Right lobe of liver (tissue), 6 donors: ENCODE data around the gene TSPAN4. TPM values are rescaled to one million over a fixed set of nuclear protein-coding genes. Genes with fewer than 3 reads are reported as not detected.

Source experiments
- ATAC-seq, 4 donors: fragments of 200-7000 bp; cut with Tn5 transposase; one replicate each; pipeline ENCODE4 v1.9.1; 2020; ENCODE audit warnings: mild to moderate bottlenecking in 4 of 4, moderate library complexity in 4 of 4
- DNase-seq, 3 donors: peaks; one replicate each; pipeline ENCODE4 v3.0.0-alpha.2; 2020
- H3K27ac ChIP-seq, 3 donors: fragments of 200-600 bp; one replicate each; pipeline ENCODE4 v1.8.0; 2022
- H3K27me3 ChIP-seq, 2 donors: fragments of 200-600 bp; one replicate each; pipeline ENCODE4 v1.8.0; 2022
- H3K36me3 ChIP-seq, 4 donors: fragments of 200-600 bp; sonication (generic) in 1 of 4; one replicate each; pipeline versions ENCODE4 v1.5.1 to v1.8.0; 2017 to 2022; ENCODE audit warnings: control low read depth in 1 of 4
- H3K4me1 ChIP-seq, 4 donors: fragments of 200-600 bp; sonication (generic) in 1 of 4; one replicate each; pipeline versions ENCODE4 v1.5.1 to v1.8.0; 2017 to 2022; ENCODE audit warnings: control low read depth in 1 of 4
- H3K4me3 ChIP-seq, 3 donors: fragments of 200-600 bp; one replicate each; pipeline ENCODE4 v1.8.0; 2022
- H3K9me3 ChIP-seq, 4 donors: fragments of 200-600 bp; sonication (generic) in 1 of 4; one replicate each; pipeline versions ENCODE4 v1.5.1 to v1.8.0; 2017 to 2022; ENCODE audit warnings: control low read depth in 1 of 4
- CTCF ChIP-seq, 4 donors: fragments of 200-600 bp in 3 of 4; fragments of 450-650 bp in 1 of 4; IDR thresholded peaks; one replicate each; pipeline versions ENCODE4 v1.5.1 to v1.8.0; 2016 to 2022; ENCODE audit warnings: antibody characterized with exemption in 4 of 4, mild to moderate bottlenecking in 2 of 4
- POLR2A ChIP-seq: fragments of 450-650 bp; IDR thresholded peaks from one replicate; pipeline ENCODE4 v1.6.1; 2017; ENCODE audit warnings: antibody characterized with exemption, mild to moderate bottlenecking
- WGBS: methylation state at CpG from one replicate; pipeline ENCODE4 v1.1.6; 2018; ENCODE audit warnings: low coverage, low lambda C conversion rate; ENCODE audit not compliant: insufficient coverage; ENCODE audit errors: missing lambda C conversion rate; 5-methylcytosine and 5-hydroxymethylcytosine counted together
- intact Hi-C, 2 donors: fragments of 100-400 bp; cut with DNase I; formaldehyde crosslinking; loops; one replicate each; pipeline versions ENCODE4 v1.11.2 to v1.14.1; 2022
- total RNA-seq, 6 experiments: library from RNA; depleted of rRNA in 2 of 6; stranded (reverse); fragments of >200 nt in 2 of 6; fragmentation: NEBNext Ultra II Directional in 3 of 6; extraction: Animal tissue kit (Norgen Biotek cat#: 25700) in 3 of 6; gene quantifications; one replicate each; pipeline versions ENCODE4 v1.1.0 to v1.2.4, GENCODE V29; 2016 to 2023
- donor health status: DM: no; HTN: yes; CAD: no.
- donor health status: DM: no; HTN: no; CAD: no.
- donor health status: DM: no; HTN: no; CAD: no.
- donor health status: DM: no; HTN: yes; CAD: no.
- donor health status: DM: no; HTN: yes; CAD: no.

The TSPAN4 gene
- total RNA-seq, 6 experiments from 2014 or later: 14.9 to 80.6 (median 30.5) TPM

DNA sequence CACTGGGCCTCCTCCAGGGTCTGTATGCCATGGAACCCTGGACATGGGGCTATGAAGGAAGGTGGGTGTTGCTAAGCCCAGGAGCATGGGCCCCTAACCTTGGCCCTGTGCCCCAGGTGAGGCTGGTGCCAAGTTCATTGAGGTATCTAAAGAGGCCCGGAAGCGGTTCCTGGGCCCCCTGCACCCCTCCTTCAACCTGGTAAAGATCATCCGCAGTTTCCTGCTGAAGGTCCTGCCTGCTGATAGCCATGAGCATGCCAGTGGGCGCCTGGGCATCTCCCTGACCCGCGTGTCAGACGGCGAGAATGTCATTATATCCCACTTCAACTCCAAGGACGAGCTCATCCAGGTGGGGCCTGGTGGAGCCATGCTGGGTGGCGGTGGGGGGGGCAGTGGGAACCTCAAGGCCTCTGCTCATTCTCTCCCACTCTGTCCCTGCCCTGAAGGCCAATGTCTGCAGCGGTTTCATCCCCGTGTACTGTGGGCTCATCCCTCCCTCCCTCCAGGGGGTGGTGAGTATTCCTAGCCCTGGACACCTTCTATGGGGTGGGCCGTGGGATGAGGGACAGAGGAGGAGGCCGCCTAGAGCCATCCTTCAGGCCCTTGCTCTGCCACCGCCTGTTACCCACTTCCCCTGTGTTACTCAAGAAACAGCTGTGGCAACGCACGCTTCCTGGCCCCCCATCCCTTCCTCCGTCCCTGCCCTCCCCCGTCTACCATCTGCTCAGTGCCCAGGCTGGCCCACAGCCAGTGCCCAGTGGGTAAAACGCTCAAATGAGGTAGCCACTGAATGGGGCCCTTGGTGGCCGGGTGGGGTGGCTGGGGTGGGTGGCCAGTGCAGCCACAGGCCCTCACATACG lies 20.9 kb upstream of the TSPAN4 start:
- H3K9me3 ChIP-seq: no peaks in the 10 kb centered on the region
- 36% methylated on average over 14 of the region's 22 CpGs for WGBS
- H3K27ac ChIP-seq: peak overlapping the region; percentile 36 to 94 (median 88)
- H3K36me3 ChIP-seq: peaks cover 0 to 24% (median 7%) of the 10 kb centered on the region in 4 donors
- H3K27me3 ChIP-seq: no peaks in the 10 kb centered on the region
- no peak for ATAC-seq
- H3K4me1 ChIP-seq: peaks cover 0 to 52% (median 24%) of the 10 kb centered on the region in 4 donors
- H3K4me3 ChIP-seq: peak overlapping the region; percentile 30 to 99 (median 71)
- no peak for TF ChIP-seq CTCF (IDR thresholded peaks at IDR 0.05)
- TF ChIP-seq POLR2A: no peak
- intact Hi-C loops: no loop called here
- DNase-seq: no peak

- intact Hi-C loops: no loop called here
- H3K4me1 ChIP-seq: peaks cover 0 to 63% (median 24%) of the 10 kb centered on the region in 4 donors
- no peaks in the 10 kb centered on the region for H3K27me3 ChIP-seq
- WGBS: 83% methylated on average over 17 of the region's 53 CpGs
- H3K9me3 ChIP-seq: no peaks in the 10 kb centered on the region
- H3K27ac ChIP-seq: no peak overlapping the region
- ATAC-seq (no peak), DNase-seq (no peak)
- peaks cover 0 to 24% (median 7%) of the 10 kb centered on the region in 4 donors for H3K36me3 ChIP-seq
- H3K4me3 ChIP-seq: no peak overlapping the region
- TF ChIP-seq CTCF (IDR thresholded peaks at IDR 0.05): no peak
- TF ChIP-seq POLR2A: no peak
Observed at GRCh38 chr11:823441-824291, 19.0 kb upstream of the TSPAN4 start.

GRCh38 chr11:824292-824880 lies 18.3 kb upstream of the TSPAN4 start:
- ATAC-seq (no peak), DNase-seq (no peak)
- TF ChIP-seq POLR2A: no peak
- TF ChIP-seq CTCF (IDR thresholded peaks at IDR 0.05): no peak
- Histone ChIP-seq H3K27me3 (no peaks in the 10 kb centered on the region), H3K9me3 (no peaks in the 10 kb centered on the region), H3K4me1 (peaks cover 0 to 66% (median 28%) of the 10 kb centered on the region in 4 donors), H3K36me3 (peaks cover 0 to 24% (median 7%) of the 10 kb centered on the region in 4 donors), H3K4me3 (no peak overlapping the region), H3K27ac (no peak overlapping the region)
- intact Hi-C loops: no loop called here
- WGBS: no CpG with 5 or more reads among the region's 59 CpGs

GRCh38 chr11:824942-825341 lies 17.7 kb upstream of the TSPAN4 start:
- DNase-seq (no peak), ATAC-seq (peak in 1 of 4 donors; percentile 0)
- Histone ChIP-seq H3K36me3 (peaks cover 0 to 24% (median 7%) of the 10 kb centered on the region in 4 donors), H3K9me3 (no peaks in the 10 kb centered on the region), H3K4me3 (no peak overlapping the region), H3K27ac (no peak overlapping the region), H3K27me3 (no peaks in the 10 kb centered on the region), H3K4me1 (peaks cover 0 to 72% (median 30%) of the 10 kb centered on the region in 4 donors)
- intact Hi-C loops: no loop called here
- 46% methylated on average over 7 of the region's 11 CpGs for WGBS
- TF ChIP-seq CTCF (IDR thresholded peaks at IDR 0.05): no peak
- TF ChIP-seq POLR2A: no peak
